ENCODE data around the gene CD300LB.
"Not testable (repeated sequence)": the region's sequence is repeated elsewhere in the genome, so short reads cannot be mapped to it uniquely, and the experiment has no call there.

The CD300LB gene

GRCh38 chr17:74523308-74523707 lies 8.0 kb downstream of the CD300LB start:
- no peak overlapping the region for H3K27ac ChIP-seq
- TF ChIP-seq CTCF (conservative IDR thresholded peaks at IDR 0.05), result no peak

GRCh38 chr17:74522381-74523105 lies 8.7 kb downstream of the CD300LB start:
- TF ChIP-seq CTCF (conservative IDR thresholded peaks at IDR 0.05), result no peak

GRCh38 chr17:74521701-74522201 lies 9.5 kb downstream of the CD300LB start:
- no peak for TF ChIP-seq CTCF (conservative IDR thresholded peaks at IDR 0.05)
- no peak overlapping the region for H3K27ac ChIP-seq

More at GRCh38 chr17:74522381-74523105, 8.7 kb downstream of the CD300LB start:
- no peak overlapping the region for H3K27ac ChIP-seq

GRCh38 chr17:74520790-74521480 lies 10.3 kb downstream of the CD300LB start:
- TF ChIP-seq CTCF (conservative IDR thresholded peaks at IDR 0.05), result no peak
- no peak overlapping the region for H3K27ac ChIP-seq

GRCh38 chr17:74520016-74520434 lies 11.2 kb downstream of the CD300LB start:
- TF ChIP-seq CTCF (conservative IDR thresholded peaks at IDR 0.05), result no peak
- H3K27ac ChIP-seq, result no peak overlapping the region

GRCh38 chr17:74518413-74518981 lies 12.8 kb downstream of the CD300LB start:
- H3K27ac ChIP-seq, result not testable (repeated sequence)

- TF ChIP-seq CTCF (conservative IDR thresholded peaks at IDR 0.05), result no peak
- no peak overlapping the region for H3K27ac ChIP-seq
Measured at GRCh38 chr17:74516561-74517328, 14.5 kb downstream of the CD300LB start.

Data from VCaP (cell line).